Esophagus squamous epithelium (tissue), 4 donors: ENCODE measurements around the gene SCYL3.

Experiments used
- CTCF ChIP-seq, 6 experiments: fragments of 450-650 bp in 4 of 6; fragments of 200-600 bp in 2 of 6; sonication (generic) in 2 of 6; IDR thresholded peaks; one replicate each; pipeline ENCODE4 v1.5.1; 2016 to 2019; ENCODE audit warnings: antibody characterized with exemption in 6 of 6, mild to moderate bottlenecking in 4 of 6, moderate library complexity in 4 of 6
- POLR2A ChIP-seq, 4 donors: fragments of 450-650 bp; IDR thresholded peaks; one replicate each; pipeline ENCODE4 v1.6.1; 2017; ENCODE audit warnings: antibody characterized with exemption in 4 of 4, mild to moderate bottlenecking in 4 of 4, moderate library complexity in 3 of 4

GRCh38 chr1:169925505-169926482, 32.1 kb upstream of the SCYL3 start:
- TF ChIP-seq CTCF (IDR thresholded peaks at IDR 0.05): no peak
- no peak for TF ChIP-seq POLR2A (IDR thresholded peaks at IDR 0.05)
